NT2/D1 (cell line): Measurements from ENCODE around the gene CLIP4.

ENCODE experiments used
- SUZ12 ChIP-seq: IDR thresholded peaks from 2 replicates; pipeline ENCODE4 v1.6.1; 2011; ENCODE audit not compliant: insufficient read length, insufficient read depth; ENCODE audit errors: extremely low read depth
- YY1 ChIP-seq: IDR thresholded peaks from 2 replicates; pipeline ENCODE4 v1.6.1; 2011; ENCODE audit not compliant: insufficient read length, insufficient read depth

GRCh38 chr2:29123617-29124349 is 8.6 kb downstream of the CLIP4 start:
- TF ChIP-seq SUZ12: no peak
- TF ChIP-seq YY1: no peak
